Stimulated activated CD8-positive, alpha-beta memory T cell treated with anti-CD3 and anti-CD28 coated beads, Interleukin-15, amount 100 ng/mL, for 4 hours (primary cell): Measurements from ENCODE around the gene CRYAB.

Experiments
- DNase-seq, 2 donors: peaks; one replicate each; pipeline ENCODE4 v3.0.0-alpha.2; 2020; ENCODE audit warnings: low read depth in 2 of 2

The CRYAB gene

DNA sequence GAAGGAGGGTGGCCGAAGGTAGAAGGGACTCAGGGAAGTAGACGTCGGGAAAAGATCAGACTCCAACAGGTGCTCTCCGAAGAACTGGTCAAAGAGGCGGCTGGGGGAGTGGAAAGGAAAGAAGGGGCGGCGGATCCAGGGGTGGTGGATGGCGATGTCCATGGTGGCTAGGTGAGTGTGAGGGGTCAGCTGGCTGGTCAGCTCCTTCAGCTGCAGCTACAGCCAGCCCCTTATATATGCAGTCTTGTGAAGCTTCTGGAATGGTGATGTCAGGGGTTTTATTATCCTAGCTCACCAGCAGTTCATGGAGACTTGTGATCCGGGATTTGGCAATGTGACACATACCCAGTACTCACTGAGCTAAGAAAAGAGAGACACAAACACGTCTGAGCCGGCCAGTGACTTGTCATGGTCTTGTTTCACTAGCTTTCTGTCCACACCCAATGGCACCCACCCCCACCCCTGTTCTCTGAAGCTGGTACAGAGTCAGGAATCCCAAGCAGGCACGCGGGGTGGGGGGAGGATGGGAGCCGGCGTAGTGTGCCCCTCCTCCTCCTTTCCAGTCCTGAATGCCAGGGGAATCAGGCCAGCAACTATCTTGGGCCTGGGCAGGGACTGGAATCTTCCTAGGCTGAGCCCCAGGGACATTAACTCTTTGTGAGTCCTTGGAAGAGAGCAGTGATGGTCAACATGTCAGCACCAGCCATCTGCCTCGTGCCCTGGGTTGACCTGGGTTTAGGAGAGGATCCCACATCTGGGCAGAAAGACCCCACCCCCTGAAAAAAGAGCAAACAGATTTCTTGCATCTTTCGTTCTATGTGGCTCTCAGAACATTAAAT lies at the start of gene CRYAB:
Gene CRYAB, minus strand, starts transcription at position 208 of the 839 bp plus-strand sequence. Its CDS starts 46 bp downstream, at position 162.
- no peak for DNase-seq

- no peak for DNase-seq
Measured at GRCh38 chr11:111960916-111961315, 49.3 kb upstream of the CRYAB start.

- DNase-seq, result no peak
Measured at GRCh38 chr11:111957663-111958444, 46.3 kb upstream of the CRYAB start.

- no peak for DNase-seq
Measured at GRCh38 chr11:111954154-111954553, 42.6 kb upstream of the CRYAB start.

GRCh38 chr11:111951565-111951964 lies 40.0 kb upstream of the CRYAB start:
- DNase-seq, result no peak

DNA sequence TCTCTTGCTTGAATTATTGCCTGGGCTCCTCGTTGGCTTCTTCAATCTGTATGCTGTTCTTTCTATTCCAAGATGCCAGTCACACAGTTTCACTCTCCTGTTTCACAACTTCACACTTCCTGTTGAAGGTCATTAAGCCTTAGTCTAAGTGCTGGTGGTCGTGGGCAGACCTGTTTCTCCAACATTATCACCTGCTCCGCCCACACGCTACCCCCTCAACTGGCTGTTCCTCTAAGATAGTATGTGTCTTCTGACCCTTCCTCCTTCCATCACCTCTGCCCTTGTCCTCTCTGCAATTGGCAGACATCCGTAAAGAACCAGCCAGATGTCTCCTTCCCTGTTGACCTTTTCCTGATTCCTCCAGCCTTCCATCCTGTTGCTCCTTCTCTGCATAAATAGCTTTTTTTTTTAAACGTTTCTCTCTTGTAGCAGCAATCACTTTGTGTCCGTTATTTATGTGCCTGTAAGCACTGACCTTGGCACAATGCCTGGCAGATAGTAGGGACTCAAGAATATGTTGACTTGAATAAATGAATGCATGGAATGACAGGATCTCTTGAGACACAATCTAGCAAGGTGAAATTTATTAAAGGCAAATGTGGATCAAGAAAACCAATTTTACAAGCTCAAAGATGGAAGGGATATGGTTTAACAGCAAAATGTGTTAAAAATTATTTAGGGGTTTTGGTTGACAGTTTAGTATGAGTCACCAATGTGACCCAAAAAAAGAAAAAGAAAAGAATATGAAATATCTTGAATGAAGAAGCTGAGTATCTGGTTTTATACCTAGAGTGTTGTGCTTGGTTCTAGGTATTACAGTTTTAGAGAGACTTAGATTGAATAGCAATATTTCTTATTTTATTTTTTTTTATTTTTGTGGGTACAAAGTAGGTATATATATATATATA lies 38.2 kb upstream of the CRYAB start:
- no peak for DNase-seq

- DNase-seq, result no peak
Measured at GRCh38 chr11:111947143-111947542, 35.6 kb upstream of the CRYAB start.

- no peak for DNase-seq
Measured at GRCh38 chr11:111946499-111946898, 34.9 kb upstream of the CRYAB start.

DNA sequence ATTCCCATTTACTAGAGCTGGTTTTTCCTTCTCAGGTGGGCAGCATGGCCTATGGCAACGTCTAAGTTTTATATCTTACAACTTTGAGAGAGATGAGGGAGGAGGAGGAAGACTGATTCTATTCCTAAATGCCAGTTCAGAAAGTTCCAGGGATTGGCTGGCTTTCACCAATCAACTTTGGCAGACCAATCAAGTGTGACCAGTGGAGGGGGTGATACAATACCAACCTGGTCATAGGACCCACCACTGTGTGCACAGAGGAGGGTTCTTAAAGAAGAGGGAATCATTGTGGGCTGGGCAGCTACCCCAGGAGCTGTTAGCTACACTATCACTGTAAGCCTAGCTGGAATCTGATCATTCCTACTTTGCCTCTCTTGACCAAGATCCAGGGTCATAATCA lies 33.6 kb upstream of the CRYAB start:
- no peak for DNase-seq

GRCh38 chr11:111944651-111945051 lies 33.1 kb upstream of the CRYAB start:
- DNase-seq, result no peak

DNA sequence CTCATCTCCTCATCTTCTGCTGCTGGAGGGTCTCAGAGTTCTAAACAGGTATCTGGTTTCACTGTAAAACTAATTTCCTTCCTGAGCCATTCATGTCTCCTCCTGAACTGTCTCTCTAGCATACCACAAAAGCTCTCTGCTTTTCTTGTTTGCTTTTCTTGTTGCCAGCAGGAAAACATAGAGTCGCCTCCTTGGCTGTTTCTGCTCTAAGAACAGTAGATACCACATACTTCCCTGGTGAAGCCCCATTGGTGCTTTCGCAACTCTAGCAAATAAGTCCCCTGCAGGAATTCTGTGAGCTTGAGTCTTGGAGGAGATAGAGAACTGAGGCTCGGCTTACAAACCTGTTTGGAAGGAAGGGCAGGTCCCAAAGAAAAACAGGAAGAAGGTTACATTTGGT lies 32.6 kb upstream of the CRYAB start:
- DNase-seq, result no peak

DNA sequence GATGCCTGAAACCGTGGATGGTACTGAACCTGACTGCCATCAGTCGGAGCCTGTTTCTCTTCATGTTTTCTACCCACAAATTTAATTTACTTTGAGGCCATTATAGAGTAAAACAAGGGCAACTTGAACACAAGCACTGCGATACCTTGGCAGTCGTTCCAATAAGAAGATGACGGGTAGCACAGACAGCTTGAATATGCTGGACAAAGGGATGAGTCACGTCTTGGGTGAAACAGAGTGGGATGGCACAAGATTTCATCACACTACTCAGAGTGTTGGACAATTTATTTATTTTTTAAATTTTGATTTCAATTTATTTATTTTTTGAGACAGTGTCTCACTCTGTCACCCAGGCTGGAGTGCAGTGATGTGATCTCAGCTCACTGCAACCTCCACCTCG lies 31.3 kb upstream of the CRYAB start:
- DNase-seq, result no peak

GRCh38 chr11:111941963-111942362 lies 30.4 kb upstream of the CRYAB start:
- DNase-seq, result no peak

DNA sequence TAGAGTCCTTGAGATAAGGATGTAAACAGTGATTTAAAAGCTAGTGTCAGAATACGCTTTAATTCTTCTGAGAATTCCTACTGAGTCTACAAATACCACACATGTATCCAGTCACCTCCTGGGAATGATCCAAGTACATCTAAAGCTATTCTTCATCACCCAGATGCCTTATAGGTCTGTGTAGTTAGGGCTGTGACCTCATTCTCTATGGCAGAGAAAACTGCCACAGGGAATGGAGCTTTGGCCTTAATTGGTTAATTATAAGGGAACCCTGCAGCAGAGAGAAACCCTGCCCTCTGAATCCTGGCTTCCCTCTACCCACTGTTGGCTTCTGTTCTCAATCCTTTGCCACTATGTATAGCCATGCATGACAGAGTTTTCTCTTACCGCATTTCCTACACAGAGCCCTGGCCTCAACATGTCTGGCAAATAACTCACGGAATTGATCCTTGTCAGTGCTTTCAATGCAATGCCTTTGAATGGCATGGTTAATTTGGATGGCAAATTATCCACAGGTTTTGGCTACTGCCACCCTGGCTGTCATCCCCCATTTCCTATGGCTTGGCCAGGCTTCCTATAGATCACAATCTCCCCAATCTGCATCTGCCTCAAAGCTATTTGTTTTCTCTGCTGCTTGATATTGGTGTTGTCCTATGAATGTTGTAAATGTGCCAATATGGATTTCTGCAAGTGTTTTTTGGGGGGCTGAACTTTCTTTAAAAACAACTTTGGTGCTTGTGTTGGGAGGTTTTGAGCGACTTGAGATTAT lies 28.4 kb upstream of the CRYAB start:
- DNase-seq, result no peak

DNA sequence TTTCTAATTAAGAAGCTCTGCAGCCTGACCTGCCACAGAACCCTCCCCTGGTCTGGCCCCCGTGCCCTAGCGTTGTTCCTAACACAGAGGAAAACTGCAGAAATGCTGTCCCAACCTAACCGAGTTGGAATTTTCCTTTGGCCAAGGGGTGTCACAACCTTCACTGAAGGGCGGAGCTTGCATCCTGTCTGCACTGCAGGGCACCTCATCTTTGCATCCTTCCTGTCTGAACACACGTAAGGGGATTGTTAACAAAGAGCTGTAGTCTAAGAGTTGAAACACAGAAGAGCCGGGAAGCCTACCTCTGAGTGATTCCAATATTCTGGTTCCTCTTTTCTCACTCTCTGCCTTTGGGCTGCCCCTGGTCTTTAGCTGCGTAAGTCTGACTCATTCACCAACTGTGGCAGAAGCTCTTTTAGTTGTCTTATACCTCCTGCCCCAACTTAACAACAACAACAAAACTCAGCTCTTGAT lies 27.2 kb upstream of the CRYAB start:
- no peak for DNase-seq

GRCh38 chr11:111937844-111938243 lies 26.3 kb upstream of the CRYAB start:
- DNase-seq, result no peak

DNA sequence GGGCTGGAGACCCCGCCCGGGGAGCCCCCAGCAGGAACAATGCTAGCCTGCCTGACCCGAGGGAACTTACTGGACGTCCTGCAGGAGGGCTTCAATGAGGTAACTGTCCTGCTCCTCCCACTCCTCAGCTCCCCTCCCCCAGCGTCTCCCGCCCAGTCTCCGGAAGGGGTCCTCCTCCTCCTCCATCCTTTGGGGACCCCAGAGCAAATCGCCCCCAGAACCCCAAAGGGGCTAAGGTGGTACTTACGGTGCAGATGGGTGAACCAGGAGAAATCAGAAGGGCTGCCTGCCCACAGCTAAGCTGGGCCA lies 25.8 kb upstream of the CRYAB start:
- DNase-seq, result no peak

DNA sequence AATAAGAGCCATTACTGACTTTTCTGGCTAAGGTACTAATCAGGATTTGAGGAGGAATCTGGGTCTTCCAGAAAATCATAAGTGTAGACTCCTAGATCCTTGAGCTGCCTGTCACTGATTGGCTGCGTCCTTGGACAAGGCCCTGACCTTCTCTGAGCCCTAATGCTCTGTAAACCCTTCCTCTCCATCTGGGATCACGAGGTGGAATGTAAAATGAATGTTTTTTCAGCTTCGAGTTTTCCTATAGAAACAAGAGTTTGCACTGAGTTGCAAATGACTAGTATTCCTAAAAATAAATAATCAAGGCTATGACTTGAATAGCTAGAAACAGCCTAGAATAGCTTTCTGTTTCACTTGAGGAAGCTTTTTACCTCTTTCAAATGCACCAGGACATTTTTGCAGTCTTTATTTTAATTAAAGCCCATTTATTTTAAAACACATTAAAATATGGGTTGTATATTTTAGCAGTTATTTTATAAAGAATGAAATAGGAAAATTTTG lies 24.5 kb upstream of the CRYAB start:
- DNase-seq, result no peak

- DNase-seq, result no peak
Measured at GRCh38 chr11:111935317-111936039, 23.9 kb upstream of the CRYAB start.

DNA sequence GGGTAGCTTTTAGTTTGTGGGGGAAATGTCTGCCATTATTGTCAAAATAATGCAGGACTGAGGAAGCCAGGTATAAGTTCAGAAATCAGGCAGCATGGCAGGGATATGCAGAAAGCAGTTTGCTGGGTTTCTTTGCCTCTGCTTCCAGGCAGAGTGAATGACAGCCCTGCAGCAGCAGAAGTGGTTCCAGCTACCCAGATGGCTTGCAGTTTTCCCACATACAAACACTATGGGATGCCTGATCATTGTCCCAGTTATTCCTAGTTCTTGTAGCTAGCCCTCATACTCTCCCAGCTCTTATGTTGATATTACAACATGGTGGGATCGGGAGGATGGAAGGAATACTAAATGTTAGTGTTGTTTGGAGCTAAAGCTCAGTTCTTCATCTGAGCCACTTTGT lies 22.7 kb upstream of the CRYAB start:
- no peak for DNase-seq
